CD4-positive, CD25-positive, alpha-beta regulatory T cell (primary cell): ENCODE results near the gene WDR46. TPM values are rescaled to one million over a fixed set of nuclear protein-coding genes. Genes with fewer than 3 reads are reported as not detected.

Experiments
- ATAC-seq, 2 donors: fragments of 150-1000 bp; cut with Tn5 transposase; one replicate each; pipeline ENCODE4 v1.10.0; 2021; ENCODE audit warnings: low read depth in 2 of 2, moderate number of reproducible peaks in 2 of 2, moderate library complexity in 1 of 2
- DNase-seq, 3 donors: peaks; one replicate each; pipeline versions ENCODE4 v3.0.0 to v3.0.0-alpha.2; 2012 to 2022; ENCODE audit warnings: mixed read lengths in 1 of 3
- H3K27ac ChIP-seq: one replicate; pipeline ENCODE4 v1.7.0; 2013; ENCODE audit warnings: mild to moderate bottlenecking, low read length; ENCODE audit not compliant: insufficient read depth, poor library complexity, severe bottlenecking
- H3K27me3 ChIP-seq: one replicate; pipeline ENCODE4 v1.7.0; 2013; ENCODE audit warnings: low read length; ENCODE audit not compliant: control insufficient read depth, insufficient read depth
- H3K36me3 ChIP-seq: one replicate; pipeline ENCODE4 v1.7.0; 2013; ENCODE audit warnings: mild to moderate bottlenecking, low read length, moderate library complexity; ENCODE audit not compliant: control insufficient read depth, insufficient read depth
- H3K4me1 ChIP-seq: 2 replicates; pipeline ENCODE4 v1.7.0; 2013; ENCODE audit warnings: mild to moderate bottlenecking, low read length; ENCODE audit not compliant: insufficient read depth, control insufficient read depth, poor library complexity, severe bottlenecking
- H3K4me3 ChIP-seq: one replicate; pipeline ENCODE4 v1.7.0; 2013; ENCODE audit warnings: low read depth, mild to moderate bottlenecking, low read length, moderate library complexity
- H3K9me3 ChIP-seq, 2 experiments: 1 replicate in 1 of 2; 2 replicates in 1 of 2; pipeline ENCODE4 v1.7.0; 2013; ENCODE audit warnings: low read length in 2 of 2, mild to moderate bottlenecking in 1 of 2, moderate library complexity in 1 of 2; ENCODE audit not compliant: control insufficient read depth in 2 of 2
- H3K27ac Mint-ChIP-seq, 3 donors: one replicate each; pipeline ENCODE4 v1.8.0; 2020 to 2022; ENCODE audit warnings: mild to moderate bottlenecking in 3 of 3, mixed read lengths in 3 of 3, moderate library complexity in 2 of 3
- H3K27me3 Mint-ChIP-seq: one replicate; pipeline ENCODE4 v1.8.0; 2022; ENCODE audit warnings: mild to moderate bottlenecking, mixed read lengths
- H3K36me3 Mint-ChIP-seq: one replicate; pipeline ENCODE4 v1.8.0; 2020; ENCODE audit warnings: mixed read lengths
- H3K4me1 Mint-ChIP-seq, 4 donors: one replicate each; pipeline ENCODE4 v1.8.0; 2020 to 2022; ENCODE audit warnings: mixed read lengths in 4 of 4, mild to moderate bottlenecking in 1 of 4
- H3K4me3 Mint-ChIP-seq, 4 donors: one replicate each; pipeline ENCODE4 v1.8.0; 2020 to 2022; ENCODE audit warnings: mild to moderate bottlenecking in 4 of 4, mixed read lengths in 4 of 4, moderate library complexity in 3 of 4
- H3K9me3 Mint-ChIP-seq, 7 donors: one replicate each; pipeline ENCODE4 v1.8.0; 2020 to 2022; ENCODE audit warnings: mixed read lengths in 7 of 7, mild to moderate bottlenecking in 3 of 7, moderate library complexity in 2 of 7
- polyA plus RNA-seq, 4 donors: library from polyadenylated mRNA; unstranded; fragments of 300-500 nt; fragmentation: Illumina TruSeq; gene quantifications; one replicate each; pipeline ENCODE4 v1.2.3, GENCODE V29; 2021
- total RNA-seq: library from RNA; stranded (reverse); gene quantifications from one replicate; pipeline ENCODE4 v1.2.3, GENCODE V29; 2022

Gene WDR46
- total and polyA plus RNA-seq, 5 donors from 2014 or later = 31.5 to 54.0 (median 50.8) TPM

DNA sequence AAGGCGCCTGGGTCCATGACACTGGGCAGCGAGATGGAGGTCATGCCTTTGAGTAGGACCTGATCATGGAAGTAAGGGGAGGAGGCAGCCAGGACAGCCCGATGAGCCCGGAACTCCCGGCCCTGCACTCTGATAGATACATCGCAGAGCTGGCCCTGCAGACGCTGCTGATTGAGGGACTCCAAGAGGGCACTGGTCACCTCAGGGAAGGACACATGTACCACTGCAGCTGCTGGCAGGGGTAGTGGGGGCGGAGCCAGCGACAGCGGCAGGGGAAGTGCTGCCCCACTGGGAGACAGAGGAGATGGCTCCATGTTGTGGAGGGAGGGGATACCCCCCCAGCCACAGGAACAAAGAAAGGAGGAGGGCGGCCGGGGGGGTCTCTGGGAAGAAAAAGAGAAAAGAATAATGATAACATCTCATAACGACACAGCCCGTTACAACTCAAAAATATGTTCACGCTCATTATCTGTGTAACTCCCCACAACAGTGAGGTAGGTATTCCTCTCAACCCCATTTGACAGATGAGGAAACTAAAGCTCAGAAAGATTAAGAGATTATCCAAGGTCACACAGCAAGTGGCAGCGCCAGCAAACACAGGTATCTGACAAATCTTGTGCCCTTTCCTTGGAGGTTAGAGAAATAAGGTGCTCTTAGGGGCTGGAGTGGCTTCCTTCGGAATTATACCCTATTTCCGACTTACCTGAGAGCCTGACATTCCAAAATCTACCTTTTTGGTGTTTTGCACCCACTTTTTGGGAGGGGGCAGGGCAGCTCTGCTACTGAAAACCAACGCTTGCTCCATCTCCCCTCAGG lies 27.8 kb upstream of the WDR46 start:
- Histone ChIP-seq H3K4me1 (peaks cover 80% of the 10 kb centered on the region), H3K9me3 (no peaks in the 10 kb centered on the region), H3K36me3 (peaks cover 32% of the 10 kb centered on the region), H3K27me3 (no peaks in the 10 kb centered on the region), H3K4me3 (peak overlapping the region; percentile 76), H3K27ac (peak overlapping the region; percentile 92)
- Mint-ChIP-seq H3K4me1 (peaks cover under 1 to 92% (median 40%) of the 10 kb centered on the region in 4 donors), H3K36me3 (peaks cover 29% of the 10 kb centered on the region), H3K9me3 (no peaks in the 10 kb centered on the region), H3K27ac (peak overlapping the region; percentile 14 to 98 (median 89)), H3K4me3 (peak overlapping the region; percentile 90 to 100 (median 96)), H3K27me3 (no peaks in the 10 kb centered on the region)
- ATAC-seq = no peak
- peak in 1 of 3 donors; percentile 18 for DNase-seq

DNA sequence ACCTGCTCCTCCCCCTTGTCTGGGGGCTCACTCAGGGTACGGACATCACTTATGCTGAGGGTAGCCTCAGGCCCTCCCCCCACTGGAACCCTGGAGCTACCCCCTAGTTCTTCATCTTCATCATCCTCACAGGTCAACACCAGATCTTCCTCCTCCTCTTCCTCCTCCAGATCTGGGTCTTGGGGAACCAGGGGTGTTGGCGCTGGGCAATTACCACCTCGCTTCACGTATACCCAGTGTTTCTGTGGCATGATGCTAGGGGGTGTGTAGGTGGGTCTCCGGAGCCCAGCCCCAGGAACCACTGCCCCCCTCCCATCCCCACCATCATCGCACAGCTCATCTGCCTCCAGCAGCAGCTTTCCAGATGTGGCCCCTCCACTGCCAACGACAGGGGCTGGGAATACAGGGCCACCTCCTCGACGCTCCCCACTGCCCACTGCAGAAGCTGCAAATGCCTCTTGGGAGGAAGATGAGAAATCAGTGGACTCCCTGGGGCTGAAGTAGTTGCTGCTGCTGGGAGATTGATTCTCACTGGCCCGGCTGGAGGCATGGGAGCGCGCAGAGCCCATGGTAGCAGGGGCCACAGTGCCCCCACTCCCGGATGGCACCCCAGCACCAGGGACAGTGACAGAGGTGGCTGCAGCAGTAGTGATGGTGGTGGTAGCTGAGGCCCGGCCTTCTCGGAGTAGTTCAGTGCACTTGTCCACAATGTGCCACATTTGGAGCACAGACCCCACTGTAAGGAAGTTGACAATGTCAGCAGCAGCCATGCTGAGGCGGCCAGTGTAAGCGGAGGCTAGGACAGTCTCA lies 27.0 kb upstream of the WDR46 start:
- H3K36me3 Mint-ChIP-seq = peaks cover 27% of the 10 kb centered on the region
- no peaks in the 10 kb centered on the region for H3K27me3 Mint-ChIP-seq
- peak overlapping the region; percentile 92 for H3K27ac ChIP-seq
- H3K27ac Mint-ChIP-seq = peak overlapping the region in 2 of 3 donors; percentile 89 to 98
- H3K4me3 ChIP-seq = no peak overlapping the region
- peaks cover 80% of the 10 kb centered on the region for H3K4me1 ChIP-seq
- DNase-seq (no peak), ATAC-seq (no peak)
- peaks cover 25% of the 10 kb centered on the region for H3K36me3 ChIP-seq
- H3K27me3 ChIP-seq = no peaks in the 10 kb centered on the region
- H3K9me3 ChIP-seq = no peaks in the 10 kb centered on the region
- peaks cover 0 to 89% (median 39%) of the 10 kb centered on the region in 4 donors for H3K4me1 Mint-ChIP-seq
- peak overlapping the region; percentile 76 to 99 (median 94) for H3K4me3 Mint-ChIP-seq
- H3K9me3 Mint-ChIP-seq = no peaks in the 10 kb centered on the region

DNA sequence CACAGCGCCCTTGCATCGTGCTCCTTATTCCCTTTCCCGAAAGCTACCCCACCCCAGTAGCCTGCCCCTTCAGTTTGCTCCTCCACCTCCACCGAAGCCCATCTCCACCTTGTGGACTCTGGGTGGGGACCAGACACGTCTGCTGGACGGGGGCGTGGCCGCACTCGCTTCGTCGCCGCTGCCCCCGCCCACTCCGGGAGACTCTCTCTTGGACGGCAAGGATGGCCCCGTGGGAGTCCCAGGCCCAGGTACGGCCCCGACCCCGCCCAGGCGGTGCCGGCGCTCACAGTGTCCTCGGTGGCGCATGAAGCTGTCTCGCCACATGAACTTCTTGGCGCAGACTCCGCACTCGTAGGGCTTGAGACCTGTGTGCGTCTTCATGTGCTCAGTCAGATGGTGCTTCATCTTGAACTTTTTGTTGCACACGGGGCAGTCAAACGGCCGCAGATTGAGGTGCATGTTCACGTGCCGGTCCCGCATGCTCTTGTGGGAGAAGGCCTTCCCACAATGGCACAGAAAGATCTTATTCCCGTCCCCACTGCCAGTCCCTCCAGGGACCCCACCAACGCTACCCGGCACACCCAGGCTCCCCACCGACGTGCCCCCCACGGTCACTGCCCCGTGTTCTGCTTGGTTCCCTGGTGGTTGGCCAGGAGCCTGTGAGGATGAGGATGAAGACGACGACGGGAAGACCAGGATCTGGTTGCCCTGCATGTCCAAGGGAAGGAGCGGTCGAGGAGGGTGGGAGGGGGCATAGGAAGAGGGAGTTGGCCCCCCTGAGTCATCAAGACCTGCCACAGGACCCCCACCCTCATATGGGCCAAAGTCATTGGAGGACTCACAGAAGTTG lies 26.1 kb upstream of the WDR46 start:
- Histone ChIP-seq H3K4me1 (peaks cover 77% of the 10 kb centered on the region), H3K9me3 (no peaks in the 10 kb centered on the region), H3K4me3 (peak overlapping the region; percentile 94), H3K27me3 (no peaks in the 10 kb centered on the region), H3K36me3 (peaks cover 21% of the 10 kb centered on the region), H3K27ac (peak overlapping the region; percentile 100)
- Mint-ChIP-seq H3K9me3 (no peaks in the 10 kb centered on the region), H3K4me3 (peak overlapping the region; percentile 99 to 100 (median 99)), H3K4me1 (peaks cover 0 to 87% (median 37%) of the 10 kb centered on the region in 4 donors), H3K27me3 (no peaks in the 10 kb centered on the region), H3K27ac (peak overlapping the region; percentile 98 to 99 (median 99)), H3K36me3 (peaks cover 27% of the 10 kb centered on the region)
- ATAC-seq (no peak), DNase-seq (no peak)

DNA sequence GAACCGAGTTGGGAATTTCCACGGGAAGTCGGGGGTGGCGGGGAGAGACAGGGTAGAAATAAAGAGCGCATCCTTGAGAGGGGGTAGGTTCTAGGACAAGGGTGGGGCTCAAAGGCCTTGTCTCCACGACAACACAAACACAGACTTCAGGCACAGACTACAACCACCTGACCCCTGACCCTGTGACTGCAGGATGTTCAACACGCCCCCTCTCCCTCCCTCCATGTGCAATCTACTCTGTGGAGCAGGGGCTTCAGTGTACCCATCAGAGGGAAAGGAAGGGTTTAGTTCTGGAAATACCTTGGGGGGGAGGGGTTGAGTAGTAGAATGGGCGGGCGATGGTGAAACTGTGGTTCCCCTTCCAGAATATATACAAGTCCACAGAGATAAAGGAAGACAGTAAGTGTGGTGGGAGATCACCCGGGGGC lies 25.5 kb upstream of the WDR46 start:
- Mint-ChIP-seq H3K9me3 (no peaks in the 10 kb centered on the region), H3K4me1 (peaks cover 0 to 85% (median 35%) of the 10 kb centered on the region in 4 donors), H3K27ac (peak overlapping the region; percentile 98 to 99 (median 99)), H3K27me3 (no peaks in the 10 kb centered on the region), H3K36me3 (peaks cover 22% of the 10 kb centered on the region), H3K4me3 (peak overlapping the region; percentile 99 to 100 (median 99))
- DNase-seq = peak; percentile 76 to 87 (median 76)
- H3K4me1 ChIP-seq = peaks cover 70% of the 10 kb centered on the region
- H3K27me3 ChIP-seq = no peaks in the 10 kb centered on the region
- ATAC-seq = peak; percentile 29 to 47
- H3K9me3 ChIP-seq = no peaks in the 10 kb centered on the region
- H3K27ac ChIP-seq = peak overlapping the region; percentile 100
- H3K4me3 ChIP-seq = peak overlapping the region; percentile 94
- peaks cover 18% of the 10 kb centered on the region for H3K36me3 ChIP-seq

DNA sequence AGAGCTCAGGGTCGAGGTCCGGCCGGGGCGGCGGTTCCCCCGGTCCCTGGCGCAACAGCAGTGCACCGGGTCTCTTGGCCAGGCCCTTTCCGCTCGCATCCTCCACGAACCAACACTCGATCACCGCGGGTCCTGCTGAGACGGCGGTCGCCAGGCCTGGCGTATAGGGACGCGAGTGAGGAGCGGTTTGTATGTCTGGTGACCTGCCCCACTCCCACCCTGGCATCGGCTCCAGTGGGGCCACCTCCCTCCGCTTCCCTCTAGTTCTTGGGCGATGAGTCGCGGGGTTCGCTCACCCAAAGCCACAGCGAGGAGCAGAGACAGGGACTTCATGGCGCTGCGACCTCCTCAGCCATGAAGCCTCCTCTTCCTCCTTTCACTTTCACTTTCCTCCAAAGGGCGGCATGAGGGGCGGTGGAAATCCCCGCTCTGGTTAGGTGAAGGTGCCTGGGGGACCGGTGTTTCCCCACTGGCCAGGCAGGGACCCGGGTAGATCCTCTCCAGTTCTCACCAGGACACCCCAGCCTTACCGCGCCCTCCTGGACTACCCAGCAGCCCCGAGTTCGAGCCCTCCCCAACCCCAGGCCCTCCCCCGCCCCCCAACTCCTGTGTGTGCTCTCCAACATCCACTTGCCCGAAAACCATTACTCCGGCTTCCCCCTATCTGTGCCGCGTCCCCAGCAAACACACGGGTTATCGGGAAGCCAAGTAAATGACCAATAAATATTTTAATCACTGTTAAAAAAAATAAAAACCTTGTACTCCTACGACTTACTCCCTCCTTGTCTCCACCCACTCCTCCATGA lies 24.9 kb upstream of the WDR46 start, which contains the start of gene TAPBP:
TAPBP (minus strand) TSS at position 370 of the 806 bp plus-strand sequence; CDS start at position 333, 37 bp downstream.
- H3K4me1 ChIP-seq = peaks cover 64% of the 10 kb centered on the region
- ATAC-seq = peak; percentile 36 to 42
- H3K36me3 Mint-ChIP-seq = peaks cover 16% of the 10 kb centered on the region

DNA sequence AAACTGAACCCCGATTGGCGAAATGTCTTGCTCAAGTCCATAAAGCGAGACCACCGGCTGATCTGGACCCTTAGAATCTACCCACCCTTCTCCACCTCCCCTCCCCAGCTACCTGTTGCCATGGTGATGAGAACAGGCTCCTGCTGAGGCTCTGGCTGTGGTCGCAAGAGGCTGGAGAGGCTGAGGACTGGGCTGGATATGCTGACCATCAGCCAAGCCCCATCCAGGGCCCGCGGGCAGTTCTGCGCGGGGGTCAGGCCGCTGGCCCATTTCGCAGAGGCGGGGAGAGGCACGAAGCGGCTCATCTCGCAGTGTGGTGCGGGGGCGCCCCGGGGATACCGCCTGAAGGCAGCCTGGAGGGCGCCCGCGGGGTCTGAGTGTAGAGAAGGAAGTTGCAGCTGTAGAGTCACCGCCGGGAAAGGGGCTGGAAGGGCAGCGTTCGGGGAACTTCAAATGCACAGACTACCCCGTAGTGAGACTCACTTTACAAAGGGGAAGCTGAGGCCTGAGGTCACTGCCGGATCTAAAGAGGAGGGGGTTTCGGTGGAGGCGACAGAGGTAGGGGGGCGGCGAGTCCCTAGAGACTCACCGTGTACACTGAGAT lies 24.2 kb upstream of the WDR46 start:
- Mint-ChIP-seq H3K27me3 (no peaks in the 10 kb centered on the region), H3K36me3 (peaks cover 15% of the 10 kb centered on the region), H3K4me3 (peak overlapping the region; percentile 99 to 100 (median 99)), H3K4me1 (peaks cover 4 to 82% (median 28%) of the 10 kb centered on the region in 4 donors), H3K9me3 (no peaks in the 10 kb centered on the region), H3K27ac (peak overlapping the region; percentile 98 to 99 (median 99))
- H3K27ac ChIP-seq = peak overlapping the region; percentile 100
- H3K9me3 ChIP-seq = no peaks in the 10 kb centered on the region
- peaks cover 18% of the 10 kb centered on the region for H3K36me3 ChIP-seq
- DNase-seq (peak in 1 of 3 donors; percentile 53), ATAC-seq (no peak)
- H3K4me3 ChIP-seq = peak overlapping the region; percentile 94
- H3K27me3 ChIP-seq = no peaks in the 10 kb centered on the region
- H3K4me1 ChIP-seq = peaks cover 57% of the 10 kb centered on the region

More for the DNA sequence above, 24.9 kb upstream of the WDR46 start, which contains the start of gene TAPBP:
- Mint-ChIP-seq H3K27me3 (no peaks in the 10 kb centered on the region), H3K4me3 (peak within 1 kb of the TSS; percentile 99 to 100 (median 99)), H3K9me3 (no peaks in the 10 kb centered on the region), H3K4me1 (peaks cover 0 to 82% (median 31%) of the 10 kb centered on the region in 4 donors), H3K27ac (peak within 1 kb of the TSS; percentile 98 to 99 (median 99))
- peak; percentile 82 to 89 (median 84) for DNase-seq
- Histone ChIP-seq H3K36me3 (peaks cover 15% of the 10 kb centered on the region), H3K27me3 (no peaks in the 10 kb centered on the region), H3K27ac (peak within 1 kb of the TSS; percentile 100), H3K4me3 (peak within 1 kb of the TSS; percentile 94), H3K9me3 (no peaks in the 10 kb centered on the region)
